ENCODE measurements around the gene CRY2.
"Not testable (repeated sequence)": the region's sequence is repeated elsewhere in the genome, so short reads cannot be mapped to it uniquely, and the experiment has no call there.

Gene CRY2

GRCh38 chr11:45846974-45847910, at the start of gene CRY2:
TSS of gene CRY2 (plus strand) at chr11:45847475. CDS start at chr11:45847491, 16 bp downstream.
- peak; percentile 100 for DNase-seq

- DNase-seq: no peak
These were observed 48.4 kb upstream of the CRY2 start for GRCh38 chr11:45798793-45799441.

- no peak for DNase-seq
These were observed 47.7 kb upstream of the CRY2 start for GRCh38 chr11:45799562-45799961.

- no peak for DNase-seq
These were observed 47.0 kb upstream of the CRY2 start for GRCh38 chr11:45800261-45800660.

GRCh38 chr11:45801723-45802315, 45.5 kb upstream of the CRY2 start:
- DNase-seq: no peak

- no peak for DNase-seq
These were observed 44.6 kb upstream of the CRY2 start for GRCh38 chr11:45802531-45803317.

- DNase-seq: peak; percentile 41
These were observed 43.1 kb upstream of the CRY2 start for GRCh38 chr11:45803971-45804760.

- DNase-seq: peak; percentile 97
These were observed 42.4 kb upstream of the CRY2 start, which contains the start of gene SLC35C1 for GRCh38 chr11:45804761-45805304. TSS of gene SLC35C1 (plus strand) at chr11:45805149. CDS start at chr11:45805802, 653 bp downstream.

- peak; percentile 8 for DNase-seq
These were observed 41.8 kb upstream of the CRY2 start for GRCh38 chr11:45805305-45806071.

- DNase-seq: no peak
These were observed 41.0 kb upstream of the CRY2 start for GRCh38 chr11:45806072-45806933.

GRCh38 chr11:45806937-45807791, 40.1 kb upstream of the CRY2 start:
- no peak for DNase-seq

GRCh38 chr11:45807792-45808238, 39.5 kb upstream of the CRY2 start:
- DNase-seq: no peak

- not testable (repeated sequence) for DNase-seq
These were observed 38.8 kb upstream of the CRY2 start for GRCh38 chr11:45808427-45808826.

- peak; percentile 18 for DNase-seq
These were observed 37.5 kb upstream of the CRY2 start for GRCh38 chr11:45809456-45810395.

GRCh38 chr11:45810431-45811108, 36.7 kb upstream of the CRY2 start:
- DNase-seq: no peak

- DNase-seq: no peak
These were observed 36.2 kb upstream of the CRY2 start for GRCh38 chr11:45811109-45811435.

Measured in activated CD4-positive, alpha-beta T cell treated with anti-CD3 and anti-CD28 coated beads, Interleukin-2, amount 50 U/mL, for 16 hours (primary cell).